ENCODE measurements around the gene DLK1.

The DLK1 gene

GRCh38 chr14:100706200-100706599 lies 20.5 kb upstream of the DLK1 start:
- no peak overlapping the region for H3K4me3 ChIP-seq (ENCODE audit: low read depth, low read length)
- no peak overlapping the region for H3K27ac ChIP-seq
- in situ Hi-C loops (cut with HindIII; ENCODE audit: low pct_ligation_motif_present, low sequenced_read_pairs) = no loop called here
- no peak for TF ChIP-seq CTCF (IDR thresholded peaks at IDR 0.05; ENCODE audit: low read depth, low read length, missing control alignments)
- no peaks in the 10 kb centered on the region for H3K36me3 ChIP-seq (replicated peaks)
- no peak for DNase-seq
- no peaks in the 10 kb centered on the region for H3K27me3 ChIP-seq (replicated peaks)

DNA sequence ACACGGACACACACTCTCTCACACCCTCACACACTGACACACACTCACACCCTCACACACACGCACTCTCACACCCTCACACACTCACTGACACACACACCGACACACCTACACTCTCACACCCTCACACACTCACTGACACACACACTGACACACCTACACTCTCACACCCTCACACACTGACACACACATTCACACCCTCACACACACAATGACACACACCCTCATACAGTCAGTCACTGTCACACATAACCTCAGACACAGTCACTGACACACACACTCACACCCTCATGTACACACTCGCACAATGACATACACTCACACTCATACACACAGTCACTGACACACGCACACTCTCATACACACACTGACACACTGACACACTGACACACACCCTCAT lies 19.8 kb upstream of the DLK1 start:
- no peak for TF ChIP-seq CTCF (IDR thresholded peaks at IDR 0.05; ENCODE audit: low read depth, low read length, missing control alignments)

GRCh38 chr14:100708425-100709288 lies 18.0 kb upstream of the DLK1 start:
- in situ Hi-C loops (cut with HindIII; ENCODE audit: low pct_ligation_motif_present, low sequenced_read_pairs) = no loop called here
- Histone ChIP-seq H3K27me3 (replicated peaks) (no peaks in the 10 kb centered on the region), H3K27ac (no peak overlapping the region), H3K36me3 (replicated peaks) (no peaks in the 10 kb centered on the region), H3K4me3 (ENCODE audit: low read depth, low read length) (no peak overlapping the region)
- DNase-seq = no peak
- TF ChIP-seq CTCF (IDR thresholded peaks at IDR 0.05; ENCODE audit: low read depth, low read length, missing control alignments) = no peak

More for the DNA sequence above, 19.8 kb upstream of the DLK1 start:
- no peaks in the 10 kb centered on the region for H3K27me3 ChIP-seq (replicated peaks)
- in situ Hi-C loops (cut with HindIII; ENCODE audit: low pct_ligation_motif_present, low sequenced_read_pairs) = no loop called here
- no peaks in the 10 kb centered on the region for H3K36me3 ChIP-seq (replicated peaks)
- H3K4me3 ChIP-seq (ENCODE audit: low read depth, low read length) = no peak overlapping the region
- no peak for DNase-seq
- H3K27ac ChIP-seq = no peak overlapping the region

DNA sequence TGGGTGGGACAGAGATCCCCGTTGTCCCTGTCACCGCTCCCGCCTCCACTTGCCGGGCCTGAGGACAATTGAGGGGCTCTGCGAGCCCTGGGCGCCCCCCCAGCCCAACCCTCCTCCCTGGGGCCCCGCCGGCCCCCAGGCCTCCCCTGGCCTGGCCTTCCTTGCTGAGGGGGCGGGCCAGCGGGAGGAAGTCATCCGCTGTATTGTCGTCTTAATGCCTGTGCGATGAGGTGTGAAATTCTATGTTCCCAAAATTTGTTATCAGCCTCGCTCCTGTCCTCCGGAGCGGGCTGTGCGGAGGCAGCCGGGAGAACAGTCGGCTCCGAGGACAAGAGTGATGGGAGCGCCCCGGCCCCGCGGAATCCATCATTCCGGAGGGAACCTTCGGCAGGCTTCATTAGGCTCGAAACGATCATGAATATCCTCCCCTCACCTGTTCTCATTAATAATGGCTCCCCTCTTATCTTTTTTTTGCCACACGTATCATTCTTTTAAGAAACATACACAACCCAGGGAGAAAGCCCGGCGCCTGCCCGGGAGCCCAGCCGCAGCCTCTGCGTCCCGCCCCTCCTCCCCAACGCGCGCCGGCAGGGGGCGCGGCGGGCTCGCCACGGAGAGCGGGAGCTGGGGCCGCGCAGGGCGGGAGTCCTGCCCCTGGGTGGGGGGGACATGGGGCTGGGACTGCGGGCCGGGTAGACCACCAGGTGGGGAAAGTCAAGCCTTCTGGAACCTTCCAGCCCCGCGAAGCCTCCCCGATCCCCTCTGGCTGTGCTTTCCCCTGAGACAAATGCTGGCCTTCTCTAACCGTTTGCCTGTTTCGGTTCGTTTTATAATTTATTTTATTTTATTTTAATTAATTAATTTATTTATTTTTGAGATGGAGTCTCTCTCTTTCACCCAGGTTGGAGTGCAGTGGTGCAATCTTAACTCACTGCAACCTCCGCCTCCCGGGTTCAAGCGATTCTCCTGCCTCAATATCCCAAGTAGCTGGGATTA lies 17.1 kb upstream of the DLK1 start:
- in situ Hi-C loops (cut with HindIII; ENCODE audit: low pct_ligation_motif_present, low sequenced_read_pairs) = no loop called here
- Histone ChIP-seq H3K27ac (no peak overlapping the region), H3K4me3 (ENCODE audit: low read depth, low read length) (peak overlapping the region; percentile 27), H3K27me3 (replicated peaks) (no peaks in the 10 kb centered on the region), H3K36me3 (replicated peaks) (no peaks in the 10 kb centered on the region)
- TF ChIP-seq CTCF (IDR thresholded peaks at IDR 0.05; ENCODE audit: low read depth, low read length, missing control alignments) = peak; percentile 38
- DNase-seq = no peak

GRCh38 chr14:100710391-100710790 lies 16.3 kb upstream of the DLK1 start:
- Histone ChIP-seq H3K4me3 (ENCODE audit: low read depth, low read length) (no peak overlapping the region), H3K27ac (no peak overlapping the region), H3K27me3 (replicated peaks) (no peaks in the 10 kb centered on the region), H3K36me3 (replicated peaks) (no peaks in the 10 kb centered on the region)
- no peak for TF ChIP-seq CTCF (IDR thresholded peaks at IDR 0.05; ENCODE audit: low read depth, low read length, missing control alignments)
- DNase-seq = no peak
- in situ Hi-C loops (cut with HindIII; ENCODE audit: low pct_ligation_motif_present, low sequenced_read_pairs) = no loop called here
